Mesendoderm (in vitro differentiated cells): Measurements from ENCODE around the gene DAB1.

Experiments
- DNase-seq: peaks from one replicate; pipeline ENCODE4 v3.0.0; 2013
- H2AK5ac ChIP-seq: 2 replicates; pipeline ENCODE4 v1.6.1; 2013; ENCODE audit warnings: low read length, inconsistent platforms
- H2BK120ac ChIP-seq: 2 replicates; pipeline ENCODE4 v1.6.1; 2013; ENCODE audit warnings: low read depth, mild to moderate bottlenecking, low read length, moderate library complexity, mixed read lengths
- H2BK15ac ChIP-seq: replicated peaks from 2 replicates; pipeline ENCODE4 v1.6.1; 2013; ENCODE audit warnings: low read depth, mild to moderate bottlenecking, moderate library complexity
- H2BK5ac ChIP-seq: 2 replicates; pipeline ENCODE4 v1.6.1; 2013; ENCODE audit warnings: low read length, inconsistent platforms
- H3K18ac ChIP-seq: 2 replicates; pipeline ENCODE4 v1.6.1; 2013; ENCODE audit warnings: mild to moderate bottlenecking, low read length, mixed read lengths
- H3K23ac ChIP-seq: one replicate; pipeline ENCODE4 v1.6.1; 2013; ENCODE audit warnings: low read length
- H3K27ac ChIP-seq: 2 replicates; pipeline ENCODE4 v1.5.1; 2013; ENCODE audit warnings: low read depth, mild to moderate bottlenecking, inconsistent platforms, low read length, moderate library complexity
- H3K27me3 ChIP-seq: 2 replicates; pipeline ENCODE4 v1.6.1; 2013; ENCODE audit warnings: low read length, control low read depth, mild to moderate bottlenecking, inconsistent platforms; ENCODE audit not compliant: insufficient read depth, poor library complexity
- H3K36me3 ChIP-seq: 2 replicates; pipeline ENCODE4 v1.6.1; 2013; ENCODE audit warnings: low read length, inconsistent platforms; ENCODE audit not compliant: control insufficient read depth, insufficient read depth
- H3K4ac ChIP-seq: one replicate; pipeline ENCODE4 v1.6.1; 2013; ENCODE audit warnings: low read depth, mild to moderate bottlenecking, low read length, moderate library complexity
- H3K4me1 ChIP-seq: 2 replicates; pipeline ENCODE4 v1.6.1; 2013; ENCODE audit warnings: low read depth, low read length, inconsistent platforms; ENCODE audit not compliant: control insufficient read depth
- H3K4me2 ChIP-seq: 2 replicates; pipeline ENCODE4 v1.6.1; 2013; ENCODE audit warnings: low read length
- H3K4me3 ChIP-seq: 2 replicates; pipeline ENCODE4 v1.5.1; 2013; ENCODE audit warnings: mild to moderate bottlenecking, low read length
- H3K56ac ChIP-seq: one replicate; pipeline ENCODE4 v1.6.1; 2013; ENCODE audit warnings: low read length
- H3K79me1 ChIP-seq: 2 replicates; pipeline ENCODE4 v1.6.1; 2013; ENCODE audit warnings: low read length, inconsistent platforms
- H3K79me2 ChIP-seq: 2 replicates; pipeline ENCODE4 v1.6.1; 2013; ENCODE audit warnings: mild to moderate bottlenecking, low read length; ENCODE audit not compliant: control insufficient read depth, insufficient read depth
- H3K9ac ChIP-seq: 2 replicates; pipeline ENCODE4 v1.6.1; 2013; ENCODE audit warnings: low read length, inconsistent platforms
- H4K5ac ChIP-seq: one replicate; pipeline ENCODE4 v1.6.1; 2013; ENCODE audit warnings: low read length
- H4K8ac ChIP-seq: one replicate; pipeline ENCODE4 v1.6.1; 2013; ENCODE audit warnings: low read depth, mild to moderate bottlenecking, control low read depth, low read length, moderate library complexity
- WGBS: extraction: QIAGEN DNeasy Blood & Tissue Kit; methylation state at CpG from one replicate; pipeline ENCODE4 v1.1.7; 2013; ENCODE audit warnings: low lambda C conversion rate, missing lambda C conversion rate; ENCODE audit not compliant: insufficient coverage; ENCODE audit errors: extremely low coverage; 5-methylcytosine and 5-hydroxymethylcytosine counted together

DAB1 gene

GRCh38 chr1:57218487-57219079 lies 205.3 kb downstream of the DAB1 start:
- Histone ChIP-seq H3K4ac (no peak overlapping the region), H3K27ac (no peak overlapping the region)
- WGBS = no CpG with 5 or more reads among the region's 6 CpGs

GRCh38 chr1:57217905-57218304 lies 206.0 kb downstream of the DAB1 start:
- Histone ChIP-seq H3K4me1 (peaks cover 8% of the 10 kb centered on the region), H3K79me1 (no peaks in the 10 kb centered on the region), H3K4me2 (no peak overlapping the region), H4K5ac (no peak overlapping the region), H2BK15ac (no peak overlapping the region), H3K56ac (no peak overlapping the region), H2AK5ac (no peak overlapping the region), H2BK5ac (no peak overlapping the region), H3K79me2 (no peaks in the 10 kb centered on the region), H3K4me3 (no peak overlapping the region), H3K4ac (no peak overlapping the region), H3K36me3 (no peaks in the 10 kb centered on the region), H3K23ac (no peak overlapping the region), H3K27ac (no peak overlapping the region), H3K27me3 (no peaks in the 10 kb centered on the region), H4K8ac (no peak overlapping the region), H3K18ac (no peak overlapping the region), H2BK120ac (no peak overlapping the region), H3K9ac (no peak overlapping the region)
- WGBS = no CpG with 5 or more reads among the region's 7 CpGs
- peak; percentile 57 for DNase-seq

More at GRCh38 chr1:57218487-57219079, 205.3 kb downstream of the DAB1 start:
- Histone ChIP-seq H2BK120ac (no peak overlapping the region), H4K5ac (no peak overlapping the region), H2AK5ac (no peak overlapping the region), H3K4me3 (no peak overlapping the region), H3K4me2 (no peak overlapping the region), H4K8ac (no peak overlapping the region), H3K9ac (no peak overlapping the region), H2BK5ac (no peak overlapping the region), H3K36me3 (no peaks in the 10 kb centered on the region), H3K18ac (no peak overlapping the region), H3K23ac (no peak overlapping the region), H3K4me1 (peaks cover 8% of the 10 kb centered on the region), H3K79me2 (no peaks in the 10 kb centered on the region), H3K27me3 (no peaks in the 10 kb centered on the region), H2BK15ac (no peak overlapping the region), H3K79me1 (no peaks in the 10 kb centered on the region), H3K56ac (no peak overlapping the region)
- peak; percentile 65 for DNase-seq

GRCh38 chr1:57214951-57215575 lies 208.8 kb downstream of the DAB1 start:
- WGBS = no CpG with 5 or more reads among the region's 5 CpGs
- Histone ChIP-seq H3K4me2 (no peak overlapping the region), H3K4ac (no peak overlapping the region), H4K5ac (no peak overlapping the region), H2BK5ac (no peak overlapping the region), H2BK120ac (no peak overlapping the region), H2BK15ac (no peak overlapping the region), H3K4me3 (no peak overlapping the region), H3K9ac (no peak overlapping the region), H3K23ac (no peak overlapping the region), H3K56ac (no peak overlapping the region), H3K18ac (no peak overlapping the region), H3K4me1 (peaks cover 8% of the 10 kb centered on the region), H4K8ac (no peak overlapping the region), H3K79me2 (no peaks in the 10 kb centered on the region), H3K27me3 (no peaks in the 10 kb centered on the region), H3K27ac (no peak overlapping the region), H3K36me3 (no peaks in the 10 kb centered on the region), H3K79me1 (peaks cover 2% of the 10 kb centered on the region), H2AK5ac (no peak overlapping the region)
- peak; percentile 23 for DNase-seq

- WGBS = no CpG with 5 or more reads among the region's 2 CpGs
Measured at GRCh38 chr1:57210881-57211280, 213.0 kb downstream of the DAB1 start.

GRCh38 chr1:57209495-57209894 lies 214.4 kb downstream of the DAB1 start:
- no peak for DNase-seq
- Histone ChIP-seq H3K18ac (no peak overlapping the region), H3K27me3 (no peaks in the 10 kb centered on the region), H3K79me2 (no peaks in the 10 kb centered on the region), H3K4me1 (peaks cover 5% of the 10 kb centered on the region), H3K4me2 (no peak overlapping the region), H3K23ac (no peak overlapping the region), H3K36me3 (no peaks in the 10 kb centered on the region), H4K5ac (no peak overlapping the region), H4K8ac (no peak overlapping the region), H3K27ac (no peak overlapping the region), H3K79me1 (peaks cover 2% of the 10 kb centered on the region), H2BK120ac (no peak overlapping the region), H3K56ac (no peak overlapping the region), H3K9ac (no peak overlapping the region), H2BK15ac (no peak overlapping the region), H3K4ac (no peak overlapping the region), H3K4me3 (no peak overlapping the region), H2BK5ac (no peak overlapping the region), H2AK5ac (no peak overlapping the region)
- WGBS = no CpG with 5 or more reads among the region's 1 CpG

More at GRCh38 chr1:57210881-57211280, 213.0 kb downstream of the DAB1 start:
- Histone ChIP-seq H2BK5ac (no peak overlapping the region), H3K4me2 (no peak overlapping the region), H3K23ac (peak overlapping the region; percentile 19), H3K56ac (no peak overlapping the region), H2BK15ac (no peak overlapping the region), H3K79me2 (no peaks in the 10 kb centered on the region), H3K9ac (no peak overlapping the region), H4K5ac (no peak overlapping the region), H3K18ac (no peak overlapping the region), H3K79me1 (peaks cover 2% of the 10 kb centered on the region), H3K36me3 (no peaks in the 10 kb centered on the region), H4K8ac (no peak overlapping the region), H3K4me1 (peaks cover 10% of the 10 kb centered on the region), H3K4me3 (no peak overlapping the region), H3K27ac (no peak overlapping the region), H2BK120ac (no peak overlapping the region), H2AK5ac (no peak overlapping the region), H3K27me3 (no peaks in the 10 kb centered on the region), H3K4ac (no peak overlapping the region)
- no peak for DNase-seq
